H9 (cell line): ENCODE measurements around the gene TOGARAM1. TPM values are rescaled to one million over a fixed set of nuclear protein-coding genes. Genes with fewer than 3 reads are reported as not detected.

Experiments
- DNase-seq: peaks from one replicate; pipeline ENCODE4 v3.0.0-alpha.2; 2017
- H2AFZ ChIP-seq: one replicate; pipeline ENCODE4 v1.6.1; 2013; ENCODE audit warnings: mild to moderate bottlenecking, low read length, control low read depth, moderate library complexity
- H2AK5ac ChIP-seq: 2 replicates; pipeline ENCODE4 v1.6.1; 2013; ENCODE audit warnings: low read length, control low read depth, mixed read lengths; ENCODE audit not compliant: insufficient read length
- H2BK120ac ChIP-seq: one replicate; pipeline ENCODE4 v1.6.1; 2013; ENCODE audit warnings: low read depth, mild to moderate bottlenecking, low read length, control low read depth, inconsistent platforms; ENCODE audit not compliant: poor library complexity, severe bottlenecking
- H2BK12ac ChIP-seq: 2 replicates; pipeline ENCODE4 v1.6.1; 2013; ENCODE audit warnings: low read length, control low read depth, mixed read lengths, low read depth; ENCODE audit not compliant: insufficient read length
- H2BK15ac ChIP-seq: 2 replicates; pipeline ENCODE4 v1.6.1; 2013; ENCODE audit warnings: low read depth, low read length, control low read depth
- H2BK20ac ChIP-seq: one replicate; pipeline ENCODE4 v1.6.1; 2013; ENCODE audit warnings: low read depth, mild to moderate bottlenecking, low read length, control low read depth, inconsistent platforms; ENCODE audit not compliant: poor library complexity, severe bottlenecking
- H2BK5ac ChIP-seq: 2 replicates; pipeline ENCODE4 v1.6.1; 2013; ENCODE audit warnings: low read length, control low read depth, mixed read lengths; ENCODE audit not compliant: insufficient read length
- H3K14ac ChIP-seq: 2 replicates; pipeline ENCODE4 v1.6.1; 2013; ENCODE audit warnings: low read length, control low read depth; ENCODE audit not compliant: insufficient read depth
- H3K18ac ChIP-seq: 2 replicates; pipeline ENCODE4 v1.6.1; 2013; ENCODE audit warnings: low read depth, mild to moderate bottlenecking, mixed read lengths, low read length, control low read depth; ENCODE audit not compliant: insufficient read length
- H3K23ac ChIP-seq: 2 replicates; pipeline ENCODE4 v1.6.1; 2013; ENCODE audit warnings: low read length, control low read depth, mixed read lengths, low read depth; ENCODE audit not compliant: insufficient read length
- H3K23me2 ChIP-seq: 2 replicates; pipeline ENCODE4 v1.6.1; 2013; ENCODE audit warnings: low read depth, mild to moderate bottlenecking, mixed read lengths, low read length, control low read depth; ENCODE audit not compliant: insufficient read length, poor library complexity, severe bottlenecking
- H3K27ac ChIP-seq: 2 replicates; pipeline ENCODE4 v1.5.1; 2013; ENCODE audit warnings: low read length, control low read depth, mixed read lengths, low read depth; ENCODE audit not compliant: insufficient read length
- H3K27me3 ChIP-seq: 2 replicates; pipeline ENCODE4 v1.6.1; 2013; ENCODE audit warnings: low read length, control low read depth, inconsistent platforms; ENCODE audit not compliant: insufficient read depth
- H3K4ac ChIP-seq: 2 replicates; pipeline ENCODE4 v1.6.1; 2013; ENCODE audit warnings: low read depth, mild to moderate bottlenecking, control low read depth, inconsistent platforms, low read length, moderate library complexity
- H3K4me1 ChIP-seq: 2 replicates; pipeline ENCODE4 v1.6.1; 2013; ENCODE audit warnings: low read length, control low read depth, inconsistent platforms; ENCODE audit not compliant: insufficient read depth
- H3K4me2 ChIP-seq: 2 replicates; pipeline ENCODE4 v1.6.1; 2013; ENCODE audit warnings: low read length, control low read depth, mixed read lengths; ENCODE audit not compliant: insufficient read length, insufficient read depth
- H3K56ac ChIP-seq: 2 replicates; pipeline ENCODE4 v1.6.1; 2013; ENCODE audit warnings: low read depth, mild to moderate bottlenecking, mixed read lengths, low read length, control low read depth; ENCODE audit not compliant: insufficient read length
- H3K79me1 ChIP-seq: 2 replicates; pipeline ENCODE4 v1.6.1; 2013; ENCODE audit warnings: low read depth, mild to moderate bottlenecking, moderate library complexity, low read length, control low read depth, inconsistent platforms; ENCODE audit not compliant: insufficient read depth, poor library complexity, severe bottlenecking
- H3K79me2 ChIP-seq: 2 replicates; pipeline ENCODE4 v1.6.1; 2013; ENCODE audit warnings: low read length, control low read depth, inconsistent platforms; ENCODE audit not compliant: insufficient read depth
- H3K9ac ChIP-seq: 2 replicates; pipeline ENCODE4 v1.6.1; 2013; ENCODE audit warnings: low read length, control low read depth, mixed read lengths; ENCODE audit not compliant: insufficient read length; ENCODE audit errors: extremely low read depth
- H3K9me3 ChIP-seq: one replicate; pipeline ENCODE4 v1.6.1; 2013; ENCODE audit warnings: low read depth, low read length, inconsistent platforms; ENCODE audit not compliant: control insufficient read depth
- H3T11ph ChIP-seq: one replicate; pipeline ENCODE4 v1.6.1; 2013; ENCODE audit warnings: mild to moderate bottlenecking, low read length, control low read depth, inconsistent platforms
- H4K20me1 ChIP-seq: one replicate; pipeline ENCODE4 v1.6.1; 2013; ENCODE audit not compliant: control insufficient read depth, insufficient read length, insufficient read depth
- H4K5ac ChIP-seq: 2 replicates; pipeline ENCODE4 v1.6.1; 2013; ENCODE audit warnings: low read depth, mild to moderate bottlenecking, mixed read lengths, low read length, control low read depth; ENCODE audit not compliant: insufficient read length
- H4K8ac ChIP-seq: replicated peaks from 2 replicates; pipeline ENCODE4 v1.6.1; 2013; ENCODE audit warnings: low read length, control low read depth, mixed read lengths, low read depth; ENCODE audit not compliant: insufficient read length
- H4K91ac ChIP-seq: 2 replicates; pipeline ENCODE4 v1.6.1; 2013; ENCODE audit warnings: low read depth, mild to moderate bottlenecking, moderate library complexity, mixed read lengths, low read length, control low read depth; ENCODE audit not compliant: insufficient read length
- H3K27ac Mint-ChIP-seq, 3 experiments: 2 replicates in 2 of 3; 3 replicates in 1 of 3; pipeline ENCODE4 v1.8.0; 2020 to 2021; ENCODE audit warnings: mixed read lengths in 3 of 3, mild to moderate bottlenecking in 1 of 3, moderate library complexity in 1 of 3
- H3K27me3 Mint-ChIP-seq: 2 replicates; pipeline ENCODE4 v1.8.0; 2021; ENCODE audit warnings: low read depth, mild to moderate bottlenecking, moderate library complexity, mixed read lengths
- H3K36me3 Mint-ChIP-seq, 3 experiments: 2 replicates in 2 of 3; 3 replicates in 1 of 3; pipeline ENCODE4 v1.8.0; 2020 to 2021; ENCODE audit warnings: low read depth in 3 of 3, mixed read lengths in 3 of 3; ENCODE audit not compliant: insufficient read depth in 1 of 3
- H3K4me1 Mint-ChIP-seq, 2 experiments: 2 replicates each; pipeline ENCODE4 v1.8.0; 2020; ENCODE audit warnings: mixed read lengths in 2 of 2
- H3K4me3 Mint-ChIP-seq, 2 experiments: 2 replicates in 1 of 2; 3 replicates in 1 of 2; pipeline ENCODE4 v1.8.0; 2020 to 2021; ENCODE audit warnings: mild to moderate bottlenecking in 2 of 2, mixed read lengths in 2 of 2, moderate library complexity in 1 of 2
- H3K9me3 Mint-ChIP-seq, 2 experiments: 2 replicates in 1 of 2; 3 replicates in 1 of 2; pipeline ENCODE4 v1.8.0; 2020; ENCODE audit warnings: mild to moderate bottlenecking in 2 of 2, mixed read lengths in 2 of 2, moderate library complexity in 1 of 2
- WGBS: extraction: QIAGEN DNeasy Blood & Tissue Kit; methylation state at CpG from one replicate; pipeline ENCODE4 v1.1.7; 2013; ENCODE audit warnings: missing lambda C conversion rate, low lambda C conversion rate, mixed read lengths; ENCODE audit not compliant: insufficient read length; ENCODE audit errors: extremely low coverage; 5-methylcytosine and 5-hydroxymethylcytosine counted together
- total RNA-seq: library from RNA; stranded (reverse); gene quantifications from 2 replicates; pipeline ENCODE4 v1.2.1, GENCODE V29; 2021
- TF ChIP-seq, protein P1 (sequence below): fragments of 200-600 bp; sonication (generic); conservative IDR thresholded peaks from 3 replicates; pipeline ENCODE4 v1.8.0; 2021; ENCODE audit warnings: antibody characterized with exemption, mild to moderate bottlenecking

TOGARAM1 gene
- total RNA-seq, 1 experiment from 2014 or later, result 11.4 TPM

DNA sequence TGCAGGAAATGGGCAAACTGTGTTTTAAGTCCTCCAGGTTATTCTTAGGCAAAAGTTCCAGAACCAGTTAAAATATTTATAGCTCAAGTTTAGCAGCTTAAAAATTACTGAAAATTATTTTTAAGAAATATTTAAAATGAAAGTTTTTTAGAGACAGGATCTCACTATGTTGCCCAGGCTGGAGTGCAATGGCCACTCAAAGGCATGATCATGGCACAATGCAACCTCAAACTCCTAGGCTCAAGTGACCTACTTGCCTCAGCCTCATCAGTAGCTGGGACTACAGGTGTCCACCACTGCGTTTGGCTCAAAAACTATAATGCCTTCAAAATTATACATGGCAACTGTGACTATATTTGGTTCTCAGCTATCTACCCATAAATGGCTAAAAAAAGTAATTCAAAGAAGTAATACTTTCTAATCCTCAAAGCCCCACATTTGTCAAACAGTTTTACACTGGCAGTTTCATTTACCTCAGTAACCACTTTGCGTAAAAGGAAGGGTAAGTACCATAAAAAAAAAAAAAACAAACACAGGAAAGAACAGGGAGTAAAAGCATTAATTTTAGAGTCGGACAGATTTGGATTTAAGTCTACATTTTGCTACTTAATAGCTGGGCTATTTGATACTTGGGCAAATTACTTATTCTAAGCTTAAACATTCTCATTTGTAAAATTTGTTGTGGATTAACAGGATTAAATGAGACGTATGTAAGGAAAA is 9.4 kb upstream of the TOGARAM1 start:
- no peak for DNase-seq
- no peak overlapping the region for H3K18ac ChIP-seq

More for the DNA sequence above, 9.4 kb upstream of the TOGARAM1 start:
- Mint-ChIP-seq H3K4me1 (no peaks in the 10 kb centered on the region), H3K27ac (no peak overlapping the region), H3K27me3 (no peaks in the 10 kb centered on the region), H3K9me3 (no peaks in the 10 kb centered on the region), H3K4me3 (no peak overlapping the region), H3K36me3 (peaks cover 2 to 5% (median 2%) of the 10 kb centered on the region in 3 experiments; a peak in 5 of 7 replicates)
- H2BK5ac ChIP-seq, result no peak overlapping the region
- no peak overlapping the region for H3K4ac ChIP-seq
- no peaks in the 10 kb centered on the region for H3K4me1 ChIP-seq
- H3K27me3 ChIP-seq, result no peaks in the 10 kb centered on the region
- no CpG with 5 or more reads among the region's 4 CpGs for WGBS
- no peak overlapping the region for H4K8ac ChIP-seq
- H3K9me3 ChIP-seq, result no peaks in the 10 kb centered on the region
- H4K5ac ChIP-seq, result no peak overlapping the region
- H2BK120ac ChIP-seq, result no peak overlapping the region
- H3K56ac ChIP-seq, result no peak overlapping the region
- H2AFZ ChIP-seq, result no peak overlapping the region
- no peaks in the 10 kb centered on the region for H3K79me1 ChIP-seq
- H3K9ac ChIP-seq, result no peak overlapping the region
- H2AK5ac ChIP-seq, result no peak overlapping the region
- H3K79me2 ChIP-seq, result peaks cover 3% of the 10 kb centered on the region; the same call in 1 of the 2 replicates
- no peak overlapping the region for H2BK15ac ChIP-seq
- H2BK12ac ChIP-seq, result no peak overlapping the region
- TF ChIP-seq, protein P1, sequence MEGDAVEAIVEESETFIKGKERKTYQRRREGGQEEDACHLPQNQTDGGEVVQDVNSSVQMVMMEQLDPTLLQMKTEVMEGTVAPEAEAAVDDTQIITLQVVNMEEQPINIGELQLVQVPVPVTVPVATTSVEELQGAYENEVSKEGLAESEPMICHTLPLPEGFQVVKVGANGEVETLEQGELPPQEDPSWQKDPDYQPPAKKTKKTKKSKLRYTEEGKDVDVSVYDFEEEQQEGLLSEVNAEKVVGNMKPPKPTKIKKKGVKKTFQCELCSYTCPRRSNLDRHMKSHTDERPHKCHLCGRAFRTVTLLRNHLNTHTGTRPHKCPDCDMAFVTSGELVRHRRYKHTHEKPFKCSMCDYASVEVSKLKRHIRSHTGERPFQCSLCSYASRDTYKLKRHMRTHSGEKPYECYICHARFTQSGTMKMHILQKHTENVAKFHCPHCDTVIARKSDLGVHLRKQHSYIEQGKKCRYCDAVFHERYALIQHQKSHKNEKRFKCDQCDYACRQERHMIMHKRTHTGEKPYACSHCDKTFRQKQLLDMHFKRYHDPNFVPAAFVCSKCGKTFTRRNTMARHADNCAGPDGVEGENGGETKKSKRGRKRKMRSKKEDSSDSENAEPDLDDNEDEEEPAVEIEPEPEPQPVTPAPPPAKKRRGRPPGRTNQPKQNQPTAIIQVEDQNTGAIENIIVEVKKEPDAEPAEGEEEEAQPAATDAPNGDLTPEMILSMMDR, result no peak
- no peak overlapping the region for H3K4me2 ChIP-seq
- no peak overlapping the region for H3K27ac ChIP-seq
- no peak overlapping the region for H2BK20ac ChIP-seq
- H3K14ac ChIP-seq, result no peak overlapping the region
- no peaks in the 10 kb centered on the region for H3K23me2 ChIP-seq
- no peaks in the 10 kb centered on the region for H4K20me1 ChIP-seq
- no peak overlapping the region for H4K91ac ChIP-seq
- H3T11ph ChIP-seq, result no peak overlapping the region
- H3K23ac ChIP-seq, result no peak overlapping the region
